Activated CD8-positive, alpha-beta T cell treated with anti-CD3 and anti-CD28 coated beads for 36 hours (primary cell): ENCODE measurements around the gene FAM118B. TPM values are rescaled to one million over a fixed set of nuclear protein-coding genes. Genes with fewer than 3 reads are reported as not detected.
"Not testable (repeated sequence)": the region's sequence is repeated elsewhere in the genome, so short reads cannot be mapped to it uniquely, and the experiment has no call there.

Experiments
- ATAC-seq: fragments of 200-7000 bp; cut with Tn5 transposase; one replicate; pipeline ENCODE4 v1.10.0; 2021; ENCODE audit warnings: mild to moderate bottlenecking, moderate library complexity
- CTCF ChIA-PET: fragments of 350-600 bp; sonication (Branson Sonifier 250); formaldehyde crosslinking; loops from one replicate; lab custom pipeline; 2021; ENCODE audit warnings: antibody characterized with exemption; lab: Charles Lee
- POLR2A ChIA-PET: fragments of 350-600 bp; sonication (Branson Sonifier 250); formaldehyde crosslinking; loops from one replicate; lab custom pipeline; 2021; ENCODE audit warnings: antibody characterized with exemption; lab: Charles Lee
- DNase-seq: peaks from one replicate; pipeline ENCODE4 v3.0.0-alpha.2; 2020
- H3K27ac Mint-ChIP-seq: one replicate; pipeline ENCODE4 v1.8.0; 2021; ENCODE audit warnings: mild to moderate bottlenecking, mixed read lengths
- H3K27me3 Mint-ChIP-seq: one replicate; pipeline ENCODE4 v1.8.0; 2021; ENCODE audit warnings: mixed read lengths
- H3K36me3 Mint-ChIP-seq: one replicate; pipeline ENCODE4 v1.8.0; 2021; ENCODE audit warnings: low read depth, mixed read lengths
- H3K4me1 Mint-ChIP-seq: one replicate; pipeline ENCODE4 v1.8.0; 2021; ENCODE audit warnings: low read depth, mixed read lengths
- H3K4me3 Mint-ChIP-seq: one replicate; pipeline ENCODE4 v1.8.0; 2021; ENCODE audit warnings: mild to moderate bottlenecking, moderate library complexity, mixed read lengths
- H3K9me3 Mint-ChIP-seq: one replicate; pipeline ENCODE4 v1.8.0; 2021; ENCODE audit warnings: mixed read lengths
- CTCF ChIP-seq: fragments of 200-600 bp; IDR thresholded peaks from one replicate; pipeline ENCODE4 v1.8.0; 2022; ENCODE audit warnings: antibody characterized with exemption, mild to moderate bottlenecking
- intact Hi-C: fragments of 100-400 bp; cut with micrococcal nuclease; formaldehyde crosslinking; loops from one replicate; pipeline ENCODE4 v1.10.0; 2022
- total RNA-seq, 2 experiments: library from RNA; stranded (reverse); gene quantifications; one replicate each; pipeline ENCODE4 v1.2.3, GENCODE V29; 2021

The FAM118B gene
- total RNA-seq, 2 experiments from 2014 or later = 8.9 to 9.5 TPM

GRCh38 chr11:126254819-126255218 is 43.2 kb downstream of the FAM118B start:
- no peak for TF ChIP-seq CTCF
- Mint-ChIP-seq H3K27ac (no peak overlapping the region), H3K27me3 (no peaks in the 10 kb centered on the region), H3K4me1 (no peaks in the 10 kb centered on the region), H3K9me3 (no peaks in the 10 kb centered on the region), H3K4me3 (no peak overlapping the region), H3K36me3 (peaks cover 14% of the 10 kb centered on the region)
- POLR2A ChIA-PET = interaction anchor here (1.0 to 1.4 kb wide), 3 partner anchors 14 to 42 kb away, joined by 3 to 6 read pairs (median 3); partner anchors contain the start of genes FOXRED1 and SRPRA
- CTCF ChIA-PET = no interaction called here
- DNase-seq (no peak), ATAC-seq (no peak)
- intact Hi-C loops = no loop called here

GRCh38 chr11:126255507-126255906 is 43.9 kb downstream of the FAM118B start:
- H3K9me3 Mint-ChIP-seq, H3K4me3 Mint-ChIP-seq, H3K27ac Mint-ChIP-seq, H3K4me1 Mint-ChIP-seq, ATAC-seq, DNase-seq, H3K27me3 Mint-ChIP-seq, intact Hi-C loops, CTCF ChIA-PET: not testable (repeated sequence)
- POLR2A ChIA-PET = interaction anchor here (1.1 to 1.4 kb wide), 2 partner anchors 13 to 28 kb away, joined by 3 to 6 read pairs; partner anchors contain the start of genes FOXRED1 and SRPRA
- H3K36me3 Mint-ChIP-seq = peaks cover 14% of the 10 kb centered on the region

GRCh38 chr11:126256216-126256615 is 44.6 kb downstream of the FAM118B start:
- intact Hi-C loops = no loop called here
- DNase-seq = no peak
- H3K4me1 Mint-ChIP-seq = no peaks in the 10 kb centered on the region
- ATAC-seq = no peak
- H3K9me3 Mint-ChIP-seq = no peaks in the 10 kb centered on the region
- POLR2A ChIA-PET = no interaction called here
- TF ChIP-seq CTCF = no peak
- no peaks in the 10 kb centered on the region for H3K27me3 Mint-ChIP-seq
- CTCF ChIA-PET = no interaction called here
- peak overlapping the region; percentile 7 for H3K27ac Mint-ChIP-seq
- H3K36me3 Mint-ChIP-seq = peaks cover 17% of the 10 kb centered on the region
- H3K4me3 Mint-ChIP-seq = no peak overlapping the region

GRCh38 chr11:126257144-126257543 is 45.6 kb downstream of the FAM118B start:
- peak overlapping the region; percentile 7 for H3K27ac Mint-ChIP-seq
- no peak for DNase-seq
- intact Hi-C loops = no loop called here
- no peak for TF ChIP-seq CTCF
- ATAC-seq = no peak
- no peaks in the 10 kb centered on the region for H3K27me3 Mint-ChIP-seq
- H3K4me3 Mint-ChIP-seq = no peak overlapping the region
- H3K4me1 Mint-ChIP-seq = no peaks in the 10 kb centered on the region
- POLR2A ChIA-PET = interaction anchor here (0.9 to 1.6 kb wide), 2 partner anchors 8 to 24 kb away, joined by 4 read pairs; no protein-coding TSS in a partner anchor
- CTCF ChIA-PET = no interaction called here
- H3K36me3 Mint-ChIP-seq = peaks cover 22% of the 10 kb centered on the region
- no peaks in the 10 kb centered on the region for H3K9me3 Mint-ChIP-seq

- no peak overlapping the region for H3K27ac Mint-ChIP-seq
- no peaks in the 10 kb centered on the region for H3K4me1 Mint-ChIP-seq
Observed at GRCh38 chr11:126257764-126258163, 46.2 kb downstream of the FAM118B start.

More at GRCh38 chr11:126257764-126258163, 46.2 kb downstream of the FAM118B start:
- no peak for TF ChIP-seq CTCF
- ChIA-PET POLR2A (interaction anchor here (0.9 to 1.6 kb wide), 2 partner anchors 8 to 24 kb away, joined by 4 read pairs; no protein-coding TSS in a partner anchor), CTCF (no interaction called here)
- DNase-seq (no peak), ATAC-seq (no peak)
- no peaks in the 10 kb centered on the region for H3K27me3 Mint-ChIP-seq
- no peak overlapping the region for H3K4me3 Mint-ChIP-seq
- peaks cover 22% of the 10 kb centered on the region for H3K36me3 Mint-ChIP-seq
- no peaks in the 10 kb centered on the region for H3K9me3 Mint-ChIP-seq
- intact Hi-C loops = no loop called here
